HAP-1 (cell line): ENCODE data around the gene LIMCH1.
"Not testable (repeated sequence)": the region's sequence is repeated elsewhere in the genome, so short reads cannot be mapped to it uniquely, and the experiment has no call there.

Experiments used
- DNase-seq, 2 experiments: peaks; one replicate each; pipeline ENCODE4 v3.0.0-alpha.2; 2016 to 2020; ENCODE audit warnings: low spot score in 2 of 2
- H3K27me3 ChIP-seq: fragments of 250-450 bp; sonication (Bioruptor Pico); 2 replicates; pipeline ENCODE4 v1.5.1; 2020; ENCODE audit warnings: low read depth, mild to moderate bottlenecking, moderate library complexity
- H3K36me3 ChIP-seq: fragments of 250-450 bp; sonication (Bioruptor Pico); replicated peaks from 2 replicates; pipeline ENCODE4 v1.5.1; 2020; ENCODE audit warnings: mild to moderate bottlenecking
- H3K4me1 ChIP-seq: fragments of 250-450 bp; sonication (Bioruptor Pico); 2 replicates; pipeline ENCODE4 v1.5.1; 2020; ENCODE audit warnings: mild to moderate bottlenecking
- H3K4me3 ChIP-seq: fragments of 250-450 bp; sonication (Bioruptor Pico); 2 replicates; pipeline ENCODE4 v1.5.1; 2020; ENCODE audit warnings: mild to moderate bottlenecking, moderate library complexity
- H3K9me3 ChIP-seq: fragments of 250-450 bp; sonication (Bioruptor Pico); 2 replicates; pipeline ENCODE4 v1.5.1; 2020; ENCODE audit warnings: mild to moderate bottlenecking, moderate library complexity
- in situ Hi-C: fragments of 300-500 bp; cut with MboI; formaldehyde crosslinking; loops from 3 replicates; pipeline ENCODE4 v1.14.3; 2020; ENCODE audit warnings: low sequenced_read_pairs, inconsistent platforms, mixed read lengths

The LIMCH1 gene

DNA sequence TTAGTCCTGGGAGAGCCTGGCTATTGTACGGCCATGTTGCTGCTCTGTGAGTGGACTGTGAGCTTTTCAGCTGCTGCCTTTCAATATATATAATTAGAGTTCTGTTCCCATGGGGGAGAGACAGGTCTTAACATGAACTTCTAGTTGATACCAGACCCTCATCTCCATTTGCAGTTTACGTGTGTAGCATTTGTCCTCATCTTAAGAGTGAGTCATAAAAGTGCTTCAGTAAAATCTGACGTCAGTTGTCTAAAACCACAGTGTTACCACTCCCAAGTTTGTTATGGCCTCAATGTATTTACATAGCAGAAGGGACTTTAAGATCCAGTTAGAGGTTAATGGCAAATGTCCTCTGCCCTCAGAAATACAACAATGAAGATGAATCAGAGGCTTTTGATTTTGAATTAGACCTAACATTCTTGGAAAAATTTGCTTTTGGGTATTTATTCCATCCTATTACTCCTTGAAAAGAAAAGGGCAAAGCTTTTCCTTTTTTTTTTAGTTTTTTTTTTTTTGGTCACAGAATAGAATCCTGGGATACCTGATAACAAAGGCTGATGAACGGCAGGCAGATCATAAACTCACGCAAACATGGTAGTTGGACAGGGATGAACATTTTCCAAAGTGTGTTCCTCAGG is 172.0 kb downstream of the LIMCH1 start:
- H3K4me1 ChIP-seq = peaks cover 12% of the 10 kb centered on the region
- H3K4me3 ChIP-seq = no peak overlapping the region
- H3K36me3 ChIP-seq = no peaks in the 10 kb centered on the region
- in situ Hi-C loops = no loop called here
- peak; percentile 34 to 73 for DNase-seq
- no peaks in the 10 kb centered on the region for H3K27me3 ChIP-seq
- H3K9me3 ChIP-seq = no peaks in the 10 kb centered on the region

DNA sequence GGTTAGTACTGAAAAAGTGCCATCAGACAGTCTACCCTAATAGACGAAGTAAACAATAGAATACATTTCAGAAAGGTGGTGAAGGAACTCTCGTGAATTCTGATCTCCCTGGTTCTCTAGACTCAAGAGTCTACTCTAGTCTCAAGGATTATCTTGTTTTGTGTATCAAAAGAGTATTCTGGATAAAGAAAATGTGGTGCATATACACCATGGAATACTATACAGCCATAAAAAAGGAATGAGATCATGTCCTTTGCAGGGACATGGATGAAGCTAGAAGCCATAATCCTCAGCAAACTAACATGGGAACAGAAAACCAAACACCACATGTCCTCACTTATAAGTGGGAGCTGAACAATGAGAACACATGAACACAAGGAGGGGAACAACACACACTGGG is 173.7 kb downstream of the LIMCH1 start:
- H3K9me3 ChIP-seq, DNase-seq, H3K36me3 ChIP-seq, in situ Hi-C loops, H3K4me3 ChIP-seq, H3K27me3 ChIP-seq: not testable (repeated sequence)
- H3K4me1 ChIP-seq = peaks cover 12% of the 10 kb centered on the region

- in situ Hi-C loops = no loop called here
- DNase-seq = no peak
- Histone ChIP-seq H3K4me1 (peaks cover 12% of the 10 kb centered on the region), H3K36me3 (no peaks in the 10 kb centered on the region), H3K4me3 (no peak overlapping the region), H3K9me3 (no peaks in the 10 kb centered on the region), H3K27me3 (no peaks in the 10 kb centered on the region)
Observed at GRCh38 chr4:41712425-41712824, 174.5 kb downstream of the LIMCH1 start.

- H3K36me3 ChIP-seq = no peaks in the 10 kb centered on the region
- in situ Hi-C loops = no loop called here
- H3K4me1 ChIP-seq = peaks cover 12% of the 10 kb centered on the region
- H3K27me3 ChIP-seq = no peaks in the 10 kb centered on the region
- no peaks in the 10 kb centered on the region for H3K9me3 ChIP-seq
- no peak overlapping the region for H3K4me3 ChIP-seq
- no peak for DNase-seq
Observed at GRCh38 chr4:41713768-41714167, 175.8 kb downstream of the LIMCH1 start.

- in situ Hi-C loops = no loop called here
- no peaks in the 10 kb centered on the region for H3K27me3 ChIP-seq
- peaks cover 10% of the 10 kb centered on the region for H3K4me1 ChIP-seq
- no peak for DNase-seq
- H3K9me3 ChIP-seq = no peaks in the 10 kb centered on the region
- H3K36me3 ChIP-seq = no peaks in the 10 kb centered on the region
- no peak overlapping the region for H3K4me3 ChIP-seq
Observed at GRCh38 chr4:41714364-41715000, 176.5 kb downstream of the LIMCH1 start.

DNA sequence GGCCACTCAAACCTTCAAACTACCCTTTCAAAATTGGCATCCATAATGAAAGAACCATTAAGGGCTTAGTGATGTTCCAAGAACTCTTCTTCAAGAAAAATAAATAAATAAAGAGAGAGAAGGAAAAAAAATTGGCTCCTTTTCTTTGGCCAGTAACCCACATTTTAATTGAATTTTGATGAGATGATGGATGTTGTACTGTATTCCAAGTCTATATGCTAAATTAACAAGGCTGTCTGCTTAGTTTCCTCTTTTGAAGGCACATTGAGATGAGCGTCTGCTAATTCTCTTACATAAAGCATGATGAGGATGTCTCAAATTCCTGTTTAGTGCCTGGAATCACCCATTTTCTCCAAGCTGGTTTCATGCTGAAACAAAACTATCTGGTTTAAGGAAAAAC is 177.2 kb downstream of the LIMCH1 start:
- peaks cover 5% of the 10 kb centered on the region for H3K4me1 ChIP-seq
- in situ Hi-C loops = no loop called here

GRCh38 chr4:41718907-41719306 is 180.9 kb downstream of the LIMCH1 start:
- DNase-seq = no peak
- peaks cover 6% of the 10 kb centered on the region for H3K4me1 ChIP-seq
- no peaks in the 10 kb centered on the region for H3K27me3 ChIP-seq
- no peaks in the 10 kb centered on the region for H3K9me3 ChIP-seq
- in situ Hi-C loops = no loop called here
- H3K36me3 ChIP-seq = no peaks in the 10 kb centered on the region
- no peak overlapping the region for H3K4me3 ChIP-seq

More for the DNA sequence above, 177.2 kb downstream of the LIMCH1 start:
- Histone ChIP-seq H3K27me3 (no peaks in the 10 kb centered on the region), H3K9me3 (no peaks in the 10 kb centered on the region), H3K4me3 (no peak overlapping the region), H3K36me3 (no peaks in the 10 kb centered on the region)
- DNase-seq = no peak

- DNase-seq = no peak
- in situ Hi-C loops = no loop called here
- peaks cover 6% of the 10 kb centered on the region for H3K4me1 ChIP-seq
Observed at GRCh38 chr4:41719417-41719816, 181.5 kb downstream of the LIMCH1 start.

DNA sequence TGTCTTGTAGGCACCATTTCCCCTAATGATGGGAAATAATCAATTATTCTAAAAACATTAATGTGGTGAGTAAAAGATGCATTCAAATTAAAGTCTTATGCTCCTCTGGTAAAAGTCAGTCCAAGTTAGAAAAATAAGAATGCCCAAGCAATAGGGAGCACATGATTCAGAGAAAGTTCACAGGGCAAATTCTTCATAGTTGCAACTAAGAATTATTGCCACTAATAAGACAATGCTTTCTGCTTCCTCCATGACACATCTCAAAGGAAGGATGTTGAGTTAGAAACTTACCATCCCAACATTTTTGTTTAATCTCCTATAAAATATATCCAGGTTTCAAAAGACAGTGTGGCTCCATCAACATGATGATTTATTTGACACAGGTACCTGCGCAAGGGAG is 184.2 kb downstream of the LIMCH1 start:
- DNase-seq = no peak
- Histone ChIP-seq H3K4me1 (peaks cover 6% of the 10 kb centered on the region), H3K9me3 (no peaks in the 10 kb centered on the region; the same call in 1 of the 2 replicates), H3K36me3 (no peaks in the 10 kb centered on the region), H3K4me3 (no peak overlapping the region), H3K27me3 (no peaks in the 10 kb centered on the region)
- in situ Hi-C loops = no loop called here

More at GRCh38 chr4:41719417-41719816, 181.5 kb downstream of the LIMCH1 start:
- no peaks in the 10 kb centered on the region for H3K36me3 ChIP-seq
- no peaks in the 10 kb centered on the region for H3K27me3 ChIP-seq
- H3K9me3 ChIP-seq = no peaks in the 10 kb centered on the region
- no peak overlapping the region for H3K4me3 ChIP-seq

GRCh38 chr4:41723286-41723685 is 185.3 kb downstream of the LIMCH1 start:
- DNase-seq = peak; percentile 57 to 75
- Histone ChIP-seq H3K9me3 (no peaks in the 10 kb centered on the region; the same call in 1 of the 2 replicates), H3K36me3 (no peaks in the 10 kb centered on the region), H3K4me1 (peaks cover 6% of the 10 kb centered on the region), H3K27me3 (no peaks in the 10 kb centered on the region), H3K4me3 (no peak overlapping the region)
- in situ Hi-C loops = no loop called here

- H3K4me1 ChIP-seq = peaks cover 6% of the 10 kb centered on the region
- H3K9me3 ChIP-seq = no peaks in the 10 kb centered on the region; the same call in 1 of the 2 replicates
- H3K36me3 ChIP-seq = no peaks in the 10 kb centered on the region
- no peaks in the 10 kb centered on the region for H3K27me3 ChIP-seq
- no peak overlapping the region for H3K4me3 ChIP-seq
- peak in 1 of 2 experiments; percentile 20 for DNase-seq
- in situ Hi-C loops = no loop called here
Observed at GRCh38 chr4:41725254-41725653, 187.3 kb downstream of the LIMCH1 start.

DNA sequence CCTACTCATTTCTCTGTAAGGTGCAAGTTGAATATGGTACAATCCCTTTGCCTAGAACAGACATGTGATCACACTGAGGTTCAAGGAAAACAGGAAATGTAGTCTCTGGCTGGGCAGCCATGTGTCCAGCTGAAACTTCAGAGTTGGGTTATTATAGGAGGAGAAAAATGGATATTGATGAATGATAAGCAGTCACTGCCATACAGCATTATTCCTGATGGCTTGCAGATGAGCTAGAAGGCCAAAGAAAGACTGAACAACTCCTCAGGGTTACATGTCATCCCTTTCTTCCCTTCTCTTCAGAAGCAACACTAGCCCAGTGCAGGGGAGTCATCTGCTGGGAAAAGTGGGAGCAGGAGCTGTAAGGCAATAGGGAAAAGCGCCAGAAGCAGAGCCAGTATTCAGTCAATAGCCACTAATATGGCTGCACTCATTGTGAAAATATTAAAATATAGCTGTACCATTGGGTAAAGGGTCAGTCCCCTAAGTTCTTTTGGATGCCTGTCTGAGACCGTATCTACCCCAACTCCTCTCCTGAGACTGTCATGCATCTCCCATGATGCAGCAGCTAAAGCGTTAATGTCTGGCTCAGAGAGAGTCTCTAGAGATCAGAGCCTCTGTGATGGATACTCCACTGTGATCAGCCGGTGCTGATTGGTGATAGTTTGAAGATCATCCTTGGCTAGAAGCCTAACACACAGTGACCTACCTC is 190.1 kb downstream of the LIMCH1 start:
- Histone ChIP-seq H3K36me3 (no peaks in the 10 kb centered on the region), H3K4me1 (peaks cover 6% of the 10 kb centered on the region), H3K27me3 (no peaks in the 10 kb centered on the region; the same call in 1 of the 2 replicates), H3K9me3 (no peaks in the 10 kb centered on the region; the same call in 1 of the 2 replicates), H3K4me3 (no peak overlapping the region)
- in situ Hi-C loops = no loop called here
- DNase-seq = no peak

- in situ Hi-C loops = no loop called here
Observed at GRCh38 chr4:41728573-41728913, 190.6 kb downstream of the LIMCH1 start.

DNA sequence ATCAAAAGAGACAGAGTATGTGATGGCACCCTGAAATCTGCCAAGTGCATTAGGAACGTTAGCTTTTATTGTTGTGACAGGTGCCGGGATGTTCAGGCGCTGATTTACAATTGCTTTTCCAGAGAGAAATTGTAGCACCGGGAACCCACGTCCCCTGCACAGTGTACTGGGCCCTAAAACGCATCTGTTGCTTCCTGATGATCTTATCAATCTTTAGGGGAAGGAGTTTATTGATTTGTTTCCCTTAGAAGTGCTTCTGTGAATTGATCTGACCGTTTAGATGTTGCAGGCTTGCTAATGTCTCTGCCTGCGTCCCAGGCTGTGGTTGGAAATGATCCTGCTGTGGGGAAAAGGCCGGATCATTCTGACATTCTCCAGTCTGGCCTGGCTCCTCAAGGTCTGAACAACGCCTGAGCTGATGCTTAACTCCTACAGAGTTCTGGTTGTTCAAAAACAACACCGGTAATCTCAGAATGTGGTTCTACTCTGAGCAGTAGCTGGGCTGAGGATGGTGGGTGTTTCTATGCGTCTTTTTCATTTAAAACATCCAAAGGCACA is 193.7 kb downstream of the LIMCH1 start:
- in situ Hi-C loops = no loop called here
- Histone ChIP-seq H3K4me1 (no peaks in the 10 kb centered on the region), H3K36me3 (no peaks in the 10 kb centered on the region), H3K4me3 (no peak overlapping the region), H3K9me3 (no peaks in the 10 kb centered on the region; the same call in 1 of the 2 replicates), H3K27me3 (no peaks in the 10 kb centered on the region; the same call in 1 of the 2 replicates)
- no peak for DNase-seq

More at GRCh38 chr4:41728573-41728913, 190.6 kb downstream of the LIMCH1 start:
- no peak for DNase-seq
- H3K27me3 ChIP-seq = no peaks in the 10 kb centered on the region; the same call in 1 of the 2 replicates
- H3K4me3 ChIP-seq = no peak overlapping the region
- no peaks in the 10 kb centered on the region for H3K36me3 ChIP-seq
- H3K9me3 ChIP-seq = no peaks in the 10 kb centered on the region; the same call in 1 of the 2 replicates
- peaks cover 2% of the 10 kb centered on the region for H3K4me1 ChIP-seq
